ENCODE results near the gene DNM2.
A peak's percentile ranks its signal among the peaks of the same experiment; 100 is the strongest.
"Not testable (repeated sequence)": the region's sequence is repeated elsewhere in the genome, so short reads cannot be mapped to it uniquely, and the experiment has no call there.

DNM2 gene

GRCh38 chr19:10717356-10718204 is at the start of gene DNM2:
TSS of gene DNM2 (plus strand) at chr19:10718079. CDS start at chr19:10718243, 164 bp downstream.
- DNase-seq, result peak; percentile 99

- no peak for DNase-seq
Measured at GRCh38 chr19:10669246-10669645, 48.6 kb upstream of the DNM2 start.

DNA sequence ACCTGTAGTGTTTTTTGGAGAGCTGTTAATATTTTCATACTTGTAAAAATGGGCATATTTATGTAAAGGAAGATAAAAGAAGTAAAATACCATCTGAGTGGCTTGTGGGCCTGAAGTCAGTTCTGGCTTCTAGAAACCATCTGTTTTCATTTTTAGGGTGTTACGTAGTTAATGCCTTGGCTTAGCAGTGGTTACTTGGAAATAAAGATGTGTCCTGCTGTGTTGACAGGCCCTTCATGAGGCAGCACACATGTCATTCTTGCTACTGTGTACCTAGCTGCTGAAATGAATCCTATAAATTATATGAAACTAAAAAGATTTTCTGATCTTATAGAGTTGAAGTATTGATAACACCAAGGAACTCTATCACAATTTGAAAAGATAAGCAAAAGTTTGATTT is 47.7 kb upstream of the DNM2 start:
- DNase-seq, result no peak

DNA sequence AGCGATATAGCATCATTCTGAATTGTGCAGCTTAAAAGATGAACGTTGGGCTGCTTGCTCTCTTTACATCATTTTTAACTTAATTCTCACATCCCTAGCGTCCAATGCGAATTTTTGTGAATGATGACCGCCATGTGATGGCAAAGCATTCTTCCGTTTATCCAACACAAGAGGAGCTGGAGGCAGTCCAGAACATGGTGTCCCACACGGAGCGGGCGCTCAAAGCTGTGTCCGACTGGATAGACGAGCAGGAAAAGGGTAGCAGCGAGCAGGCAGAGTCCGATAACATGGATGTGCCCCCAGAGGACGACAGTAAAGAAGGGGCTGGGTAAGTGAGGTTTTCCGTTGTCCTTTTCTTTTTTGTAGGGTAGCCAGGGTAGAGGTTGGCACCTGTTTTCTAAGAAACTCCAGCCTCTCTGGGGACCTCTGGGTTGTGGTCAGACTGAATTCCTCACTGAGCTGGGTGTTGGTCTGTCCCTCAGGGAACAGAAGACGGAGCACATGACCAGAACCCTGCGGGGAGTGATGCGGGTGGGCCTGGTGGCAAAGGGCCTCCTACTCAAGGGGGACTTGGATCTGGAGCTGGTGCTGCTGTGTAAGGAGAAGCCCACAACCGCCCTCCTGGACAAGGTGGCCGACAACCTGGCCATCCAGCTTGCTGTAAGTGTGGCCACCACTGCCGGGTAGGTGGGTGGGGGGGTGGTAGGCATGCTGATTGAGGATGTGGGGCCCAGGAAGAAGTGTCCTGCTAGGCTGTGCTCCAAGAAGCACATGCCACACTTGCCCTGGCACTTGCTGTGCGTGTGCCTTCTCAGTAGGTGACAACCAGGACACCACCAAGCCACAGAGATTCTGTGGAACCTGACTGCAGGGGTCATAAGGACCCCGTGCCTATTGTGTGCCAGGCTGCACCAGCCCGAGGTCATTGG is 46.7 kb upstream of the DNM2 start:
- no peak for DNase-seq

- not testable (repeated sequence) for DNase-seq
Measured at GRCh38 chr19:10671922-10672321, 46.0 kb upstream of the DNM2 start.

DNA sequence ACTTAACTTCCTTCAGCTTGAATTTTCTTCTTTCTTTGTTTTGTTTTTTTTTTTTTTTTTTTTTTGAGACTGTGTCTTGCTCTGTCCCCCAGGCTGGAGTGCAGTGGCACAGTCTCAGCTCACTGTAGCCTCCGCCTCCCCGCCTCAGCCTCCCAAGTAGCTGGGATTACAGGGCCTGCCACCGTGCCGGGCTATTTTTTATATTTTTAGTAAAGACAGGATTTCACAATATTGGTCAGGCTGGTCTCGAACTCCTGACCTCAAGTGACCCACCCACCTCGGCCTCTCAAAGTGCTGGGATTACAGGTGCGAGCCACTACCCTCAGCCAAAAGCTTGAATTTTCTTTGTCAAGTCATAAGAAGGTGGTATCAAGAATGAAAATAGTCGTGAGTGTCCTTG is 42.7 kb upstream of the DNM2 start:
- DNase-seq, result not testable (repeated sequence)

DNA sequence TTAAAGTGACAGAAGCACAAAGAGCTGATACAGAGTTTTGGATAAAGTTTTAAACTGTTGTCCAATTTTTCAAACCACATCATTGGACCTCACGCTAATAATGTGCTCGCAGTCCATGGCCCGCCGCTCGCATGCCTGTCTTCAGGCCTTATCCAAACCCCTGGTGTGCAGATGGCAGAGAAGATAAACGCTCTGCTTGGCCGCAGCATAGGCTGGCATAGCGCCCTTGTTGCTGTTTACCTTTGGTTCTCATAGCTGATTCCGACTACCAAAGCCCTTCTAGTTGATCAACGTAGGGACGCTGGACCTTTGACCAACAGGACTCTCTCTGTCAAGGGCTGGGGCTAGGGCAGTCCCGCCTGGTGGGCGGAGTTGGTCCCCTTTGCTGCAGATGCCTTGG is 40.1 kb upstream of the DNM2 start:
- no peak for DNase-seq

DNA sequence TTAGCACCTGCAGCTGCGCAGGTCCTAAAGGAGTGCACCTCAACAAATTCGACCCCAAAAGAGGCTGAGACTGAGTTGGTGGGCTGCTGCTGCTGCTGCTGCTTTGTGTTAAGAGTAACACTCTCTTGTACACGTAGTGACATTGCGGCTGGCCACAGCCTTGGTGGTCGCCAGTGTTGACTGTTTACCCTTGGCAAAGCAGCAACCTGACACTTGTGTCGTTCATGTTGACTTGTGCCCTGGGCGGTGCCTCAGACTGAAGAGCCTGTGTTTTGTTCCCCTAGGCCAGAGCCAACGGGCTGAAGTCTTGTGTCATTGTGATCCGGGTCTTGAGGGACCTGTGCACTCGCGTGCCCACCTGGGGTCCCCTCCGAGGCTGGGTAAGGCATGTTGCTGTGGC is 39.1 kb upstream of the DNM2 start:
- DNase-seq, result no peak

- no peak for DNase-seq
Measured at GRCh38 chr19:10679743-10680142, 38.1 kb upstream of the DNM2 start.

GRCh38 chr19:10680545-10681135 is 37.2 kb upstream of the DNM2 start:
- DNase-seq, result no peak

DNA sequence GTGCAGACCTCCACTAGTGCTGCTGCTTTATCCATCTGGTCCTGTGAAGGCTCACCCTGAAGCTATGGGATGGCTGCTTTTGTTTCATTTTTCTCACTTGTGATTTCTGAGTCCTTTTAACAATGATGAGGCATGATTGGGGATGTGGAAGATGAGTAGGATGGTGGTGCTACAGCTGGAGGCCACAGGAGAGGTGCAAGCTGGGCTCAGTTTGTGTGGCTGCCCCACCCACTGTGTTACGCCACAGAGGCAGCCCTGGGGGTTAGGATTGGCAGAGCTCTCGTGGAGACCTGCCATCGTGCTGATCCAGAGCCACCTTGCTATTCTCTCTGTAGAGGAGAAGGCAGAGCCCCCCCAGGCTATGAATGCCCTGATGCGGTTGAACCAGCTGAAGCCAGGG is 36.2 kb upstream of the DNM2 start:
- no peak for DNase-seq

DNA sequence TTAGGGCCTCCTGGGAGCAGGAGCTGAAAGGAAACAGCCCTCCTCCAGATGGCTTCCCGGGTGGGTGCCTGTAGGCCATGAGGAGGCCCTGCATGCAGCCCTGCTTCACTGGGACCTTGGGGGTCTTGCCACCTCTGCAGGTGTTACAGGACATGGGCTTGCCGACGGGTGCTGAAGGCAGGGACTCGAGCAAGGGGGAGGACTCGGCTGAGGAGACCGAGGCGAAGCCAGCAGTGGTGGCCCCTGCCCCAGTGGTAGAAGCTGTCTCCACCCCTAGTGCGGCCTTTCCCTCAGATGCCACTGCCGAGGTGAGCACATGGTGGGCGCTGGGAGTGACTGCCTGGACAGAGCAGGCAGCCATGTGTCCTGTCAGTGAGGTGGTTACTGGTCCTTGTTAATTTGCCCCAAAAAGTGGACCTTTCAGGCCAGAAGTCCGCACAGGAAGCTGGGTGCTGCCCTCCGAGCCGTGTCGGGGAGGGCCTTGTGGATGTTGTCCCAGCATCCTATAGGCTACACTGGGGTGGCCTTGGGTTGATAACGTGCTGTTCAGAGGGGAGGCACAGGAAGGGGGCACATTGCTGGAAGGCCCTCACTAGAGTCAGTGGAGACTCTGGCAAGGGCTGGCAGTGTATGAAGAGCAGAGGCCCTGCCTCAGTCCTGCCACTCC is 35.3 kb upstream of the DNM2 start:
- peak; percentile 52 for DNase-seq

DNA sequence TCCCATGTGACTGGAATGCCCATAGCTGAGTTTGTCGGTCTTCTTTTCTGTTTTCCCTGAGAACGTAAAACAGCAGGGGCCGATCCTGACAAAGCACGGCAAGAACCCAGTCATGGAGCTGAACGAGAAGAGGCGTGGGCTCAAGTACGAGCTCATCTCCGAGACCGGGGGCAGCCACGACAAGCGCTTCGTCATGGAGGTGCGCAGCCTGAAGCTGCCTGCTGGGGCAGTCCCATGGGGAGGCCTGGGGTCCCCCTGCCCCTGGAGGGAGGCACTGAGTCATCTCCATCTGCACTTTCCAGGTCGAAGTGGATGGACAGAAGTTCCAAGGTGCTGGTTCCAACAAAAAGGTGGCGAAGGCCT is 34.8 kb upstream of the DNM2 start:
- no peak for DNase-seq

DNA sequence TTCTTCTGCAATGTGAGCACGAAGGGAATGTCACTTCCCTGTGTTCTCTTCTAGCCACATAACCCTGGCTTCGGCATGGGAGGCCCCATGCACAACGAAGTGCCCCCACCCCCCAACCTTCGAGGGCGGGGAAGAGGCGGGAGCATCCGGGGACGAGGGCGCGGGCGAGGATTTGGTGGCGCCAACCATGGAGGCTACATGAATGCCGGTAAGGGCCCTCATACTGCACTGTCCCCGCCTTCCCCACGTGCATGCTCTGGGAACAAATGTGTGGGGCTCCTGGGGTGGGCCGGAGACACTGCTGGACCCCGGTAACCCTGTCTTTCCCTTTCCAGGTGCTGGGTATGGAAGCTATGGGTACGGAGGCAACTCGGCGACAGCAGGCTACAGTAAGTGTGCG is 34.3 kb upstream of the DNM2 start:
- DNase-seq, result no peak

DNA sequence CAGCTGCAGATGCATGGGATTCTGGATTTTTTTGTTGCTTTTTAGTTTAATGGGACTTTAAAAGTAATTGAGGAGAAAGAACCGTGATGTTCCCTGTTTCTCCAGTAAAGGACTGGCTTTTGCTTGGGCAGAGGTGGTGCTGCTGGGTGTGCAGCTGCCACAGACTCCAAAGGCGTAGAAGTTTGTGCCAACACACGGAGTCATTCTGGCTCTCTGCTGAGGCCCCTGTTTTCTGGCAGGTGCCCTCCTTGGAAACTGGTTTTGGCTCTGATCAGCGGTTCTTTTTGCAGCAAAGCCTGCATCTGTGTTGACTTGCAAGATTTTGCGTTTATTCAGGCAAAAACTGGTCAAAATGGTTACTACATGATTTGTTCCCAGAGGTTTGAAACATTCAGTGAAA is 32.7 kb upstream of the DNM2 start:
- DNase-seq, result no peak

DNA sequence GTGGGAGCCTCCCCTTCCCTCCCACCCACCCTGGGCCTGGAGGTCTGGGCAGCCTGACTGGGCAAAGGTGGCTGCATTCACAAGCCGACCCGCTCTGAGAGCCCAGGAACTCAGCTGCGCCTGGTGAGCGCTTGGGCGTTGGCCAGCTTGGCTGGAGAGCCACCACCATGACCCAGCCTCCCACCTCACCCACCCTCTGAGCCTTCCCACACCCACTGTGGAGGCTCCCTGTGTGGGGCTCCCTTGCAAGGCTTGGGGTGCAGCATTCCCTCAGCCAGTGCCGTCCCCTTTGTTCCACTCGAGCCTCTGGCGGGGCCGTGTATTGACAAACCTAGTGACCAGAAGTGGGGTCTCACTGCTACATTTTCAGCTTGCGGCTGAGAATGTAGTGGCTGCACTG is 31.7 kb upstream of the DNM2 start:
- DNase-seq, result no peak

- DNase-seq, result peak; percentile 56
Measured at GRCh38 chr19:10686661-10687517, 31.0 kb upstream of the DNM2 start.

DNA sequence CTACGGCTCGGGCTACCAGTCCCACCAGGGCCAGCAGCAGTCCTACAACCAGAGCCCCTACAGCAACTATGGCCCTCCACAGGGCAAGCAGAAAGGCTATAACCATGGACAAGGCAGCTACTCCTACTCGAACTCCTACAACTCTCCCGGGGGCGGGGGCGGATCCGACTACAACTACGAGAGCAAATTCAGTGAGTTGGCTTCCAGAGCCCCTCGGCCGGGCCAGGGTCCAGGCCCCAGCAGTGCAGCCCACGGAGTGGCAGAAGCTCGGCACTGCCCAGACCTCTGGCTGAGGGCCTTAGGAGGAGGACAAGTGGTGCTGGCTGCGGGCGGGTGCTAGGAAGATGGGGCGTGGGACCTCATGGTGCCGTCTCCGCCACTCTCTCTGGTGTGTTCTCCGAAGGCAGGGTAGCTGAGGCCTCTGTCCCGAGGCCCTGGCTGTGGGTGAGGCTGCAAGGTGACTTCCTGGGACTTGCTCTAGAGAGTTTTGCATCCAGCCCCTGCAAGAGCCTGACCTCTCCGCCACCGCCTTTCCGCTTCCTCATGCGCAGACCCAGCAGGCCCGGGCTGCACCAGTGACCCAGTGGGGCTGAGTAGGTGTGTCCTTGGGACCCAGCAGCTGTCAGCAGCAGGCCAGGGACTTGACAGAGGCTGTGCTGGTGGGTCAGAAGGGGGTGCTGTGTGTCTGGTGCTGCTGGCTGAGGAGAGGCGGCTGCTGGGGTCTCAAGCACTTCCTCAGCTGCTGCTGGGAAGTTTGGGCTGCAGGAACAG is 30.2 kb upstream of the DNM2 start:
- peak; percentile 52 for DNase-seq

GRCh38 chr19:10688545-10689280 is 29.2 kb upstream of the DNM2 start:
- DNase-seq, result no peak

- no peak for DNase-seq
Measured at GRCh38 chr19:10690341-10690781, 27.5 kb upstream of the DNM2 start.

Data from activated CD8-positive, alpha-beta memory T cell treated with anti-CD3 and anti-CD28 coated beads, Interleukin-2, amount 50 U/mL, for 48 hours (primary cell).